ENCODE measurements around the gene HOOK2. TPM values are rescaled to one million over a fixed set of nuclear protein-coding genes. Genes with fewer than 3 reads are reported as not detected.
A peak's percentile ranks its signal among the peaks of the same experiment; 100 is the strongest.

The HOOK2 gene
- total and polyA plus RNA-seq, 2 of the 13 experiments (the other 11 are each of a cell fraction or from before 2014, with no cell fraction given), result 9.2 to 12.9 TPM

DNA sequence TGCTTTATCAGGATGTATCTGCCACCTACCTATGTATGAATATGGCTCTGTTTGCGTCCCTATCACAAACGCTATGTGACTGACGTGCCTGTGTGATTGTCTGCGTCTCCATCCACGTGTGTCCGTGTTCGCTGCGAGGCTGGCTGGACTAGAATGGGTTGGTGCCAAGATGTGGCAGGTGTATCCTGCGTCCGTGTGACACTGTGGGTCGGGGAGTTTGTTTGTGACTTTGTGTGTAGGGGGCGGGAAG lies 6.7 kb upstream of the HOOK2 start:
- no peaks in the 10 kb centered on the region for H4K20me1 ChIP-seq (ENCODE audit: insufficient read depth, low read length)
- no CpG with 5 or more reads among the region's 12 CpGs for WGBS (ENCODE audit: low lambda C conversion rate)
- no peaks in the 10 kb centered on the region for H3K36me3 ChIP-seq (replicated peaks in 1 of 2; ENCODE audit: control insufficient read depth in 1 of 2, insufficient read depth in 2 of 2, low read length in 2 of 2)
- no peaks in the 10 kb centered on the region for H3K9me3 ChIP-seq (ENCODE audit: low read length)
- BruUV-seq (replicated peaks), result no TSS peak
- TF ChIP-seq ZBTB8A (CRISPR knock-in tag; IDR thresholded peaks at IDR 0.05; ENCODE audit: borderline replicate concordance, low read depth) (no peak), ZNF501 (CRISPR knock-in tag; IDR thresholded peaks at IDR 0.05) (peak; percentile 41; the same call in 1 of the 2 replicates), ZMYM2 (CRISPR knock-in tag; IDR thresholded peaks at IDR 0.05) (peak; percentile 47; the same call in 1 of the 2 replicates), TAF15 (IDR thresholded peaks at IDR 0.05; ENCODE audit: low read depth, low read length, poor library complexity, severe bottlenecking) (no peak), REPIN1 (CRISPR knock-in tag; IDR thresholded peaks at IDR 0.05; ENCODE audit: borderline replicate concordance, low read depth) (no peak), GATAD2A (CRISPR knock-in tag; IDR thresholded peaks at IDR 0.05) (peak; percentile 40; the same call in 1 of the 2 replicates)
- H3K4me1 ChIP-seq (ENCODE audit: insufficient read depth, low read length), result peaks cover 81% of the 10 kb centered on the region
- DNase-seq (ENCODE audit: low spot score) (no peak), ATAC-seq (no peak), FAIRE-seq (no peak)
- no peaks in the 10 kb centered on the region for H3K79me2 ChIP-seq (ENCODE audit: insufficient read depth, low read length)
- intact Hi-C loops (cut with micrococcal nuclease; ENCODE audit: unreplicated experiment) (no loop called here), in situ Hi-C loops (cut with HindIII; ENCODE audit: extremely low pct_ligation_motif_present, low pct_unique_long_range_greater_than_20kb) (no loop called here)
- H3K4me2 ChIP-seq (ENCODE audit: low read depth, low read length), result peak overlapping the region; percentile 92
- H3K27ac ChIP-seq (ENCODE audit: extremely low read length, insufficient read depth, low read length), result no peak overlapping the region
- H3K27me3 ChIP-seq (ENCODE audit: control insufficient read depth in 1 of 2, insufficient read depth in 2 of 2, low read length in 2 of 2), result no peaks in the 10 kb centered on the region; a peak in 3 of 5 replicates
- ChIA-PET POLR2A (interaction anchor here (1.0 to 3.9 kb wide), 3 partner anchors 10 to 18 kb away, joined by 3 to 38 read pairs (median 3); partner anchors contain the start of gene JUNB), CTCF (ENCODE audit: low intra/inter-chr PET ratio, low total read pairs) (no interaction called here)
- H3K4me3 ChIP-seq (replicated peaks in 1 of 3; ENCODE audit: insufficient read depth in 1 of 3, low read depth in 2 of 3, low read length in 3 of 3), result peak overlapping the region; percentile 25 to 73 (median 65); a peak in 5 of 6 replicates
- no peak overlapping the region for H3K9ac ChIP-seq (ENCODE audit: insufficient read depth, low read depth, low read length)
- H2AFZ ChIP-seq (ENCODE audit: low read length), result no peak overlapping the region

DNA sequence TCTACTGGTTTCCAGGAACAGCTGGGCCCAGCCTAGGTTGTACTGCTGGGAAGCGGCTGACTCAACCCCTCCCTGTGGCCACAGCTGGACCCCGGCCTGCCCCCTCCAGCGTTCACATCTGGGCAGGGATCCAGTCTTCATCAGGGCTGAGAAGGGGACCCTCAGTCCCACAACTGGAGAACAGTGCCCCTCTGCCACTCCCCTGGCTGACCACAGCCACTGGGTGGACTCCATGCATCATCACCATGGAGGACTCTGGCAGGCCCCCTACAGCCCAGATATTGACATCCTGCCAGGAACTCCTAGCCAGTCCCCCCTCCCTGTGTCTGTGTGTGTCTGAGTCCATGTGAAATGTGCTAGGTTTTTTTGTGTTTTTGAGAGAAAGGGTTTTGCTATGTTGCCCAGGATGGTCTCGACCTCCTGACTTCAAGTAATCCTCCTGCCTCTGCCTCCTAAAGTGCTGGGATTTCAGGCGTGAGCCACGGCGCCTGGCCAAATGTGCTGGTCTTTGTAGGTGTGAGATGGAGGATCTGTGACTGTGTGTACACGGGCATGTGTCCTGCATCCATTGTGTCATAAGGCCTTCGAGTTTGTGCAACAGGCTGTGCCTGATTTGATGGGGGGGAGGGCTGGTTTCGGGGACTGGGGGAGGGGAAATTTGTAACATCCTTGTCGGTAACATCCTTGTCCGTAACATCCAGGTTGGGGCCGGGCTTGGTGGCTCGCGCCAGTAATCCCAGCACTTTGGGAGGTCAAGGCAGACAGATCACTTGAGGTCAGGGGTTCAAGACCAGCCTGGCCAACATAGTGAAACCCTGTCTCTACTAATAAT lies 4.0 kb upstream of the HOOK2 start:
- ChIA-PET POLR2A (interaction anchor here (0.6 to 6.4 kb wide), 9 partner anchors 10 to 57 kb away, joined by 3 to 124 read pairs (median 5); partner anchors contain the start of genes JUNB, PRDX2 and THSD8), CTCF (ENCODE audit: low intra/inter-chr PET ratio, low total read pairs) (interaction anchor here (3.9 kb wide), 1 partner anchor 16 kb away, joined by 54 read pairs; no protein-coding TSS in a partner anchor)
- Histone ChIP-seq H3K27me3 (ENCODE audit: control insufficient read depth in 1 of 2, insufficient read depth in 2 of 2, low read length in 2 of 2) (no peaks in the 10 kb centered on the region; a peak in 1 of 5 replicates), H4K20me1 (ENCODE audit: insufficient read depth, low read length) (no peaks in the 10 kb centered on the region), H3K9me3 (ENCODE audit: low read length) (no peaks in the 10 kb centered on the region), H3K9ac (ENCODE audit: insufficient read depth, low read depth, low read length) (peak overlapping the region; percentile 53), H3K27ac (ENCODE audit: extremely low read length, insufficient read depth, low read length) (no peak overlapping the region), H3K36me3 (replicated peaks in 1 of 2; ENCODE audit: control insufficient read depth in 1 of 2, insufficient read depth in 2 of 2, low read length in 2 of 2) (no peaks in the 10 kb centered on the region), H3K4me1 (ENCODE audit: insufficient read depth, low read length) (peaks cover 61% of the 10 kb centered on the region), H3K4me2 (ENCODE audit: low read depth, low read length) (peak overlapping the region; percentile 91), H2AFZ (ENCODE audit: low read length) (peak overlapping the region; percentile 48), H3K79me2 (ENCODE audit: insufficient read depth, low read length) (no peaks in the 10 kb centered on the region), H3K4me3 (replicated peaks in 1 of 3; ENCODE audit: insufficient read depth in 1 of 3, low read depth in 2 of 3, low read length in 3 of 3) (peak overlapping the region; percentile 76 to 80 (median 79))
- WGBS (ENCODE audit: low lambda C conversion rate), result 13% methylated on average over 3 of the region's 15 CpGs
- no TSS peak for BruUV-seq (replicated peaks)
- FAIRE-seq (peak; percentile 83), ATAC-seq (peak; percentile 56), DNase-seq (ENCODE audit: low spot score) (peak; percentile 61)
- intact Hi-C loops (cut with micrococcal nuclease; ENCODE audit: unreplicated experiment) (no loop called here), in situ Hi-C loops (cut with HindIII; ENCODE audit: extremely low pct_ligation_motif_present, low pct_unique_long_range_greater_than_20kb) (no loop called here)
- TF ChIP-seq ZNF598 (CRISPR knock-in tag; IDR thresholded peaks at IDR 0.05; ENCODE audit: borderline replicate concordance) (0 out of 2 replicates have a peak, but pooled peaks have one; percentile 28), KDM5B (CRISPR knock-in tag; IDR thresholded peaks at IDR 0.05; ENCODE audit: borderline replicate concordance) (no peak), ZNF34 (CRISPR knock-in tag; IDR thresholded peaks at IDR 0.05; ENCODE audit: borderline replicate concordance) (no peak), RFX1 (IDR thresholded peaks at IDR 0.05) (no peak), RFXANK (CRISPR knock-in tag; IDR thresholded peaks at IDR 0.05) (no peak), FOXP1 (IDR thresholded peaks at IDR 0.05) (no peak), FOXP1 (CRISPR knock-in tag; IDR thresholded peaks at IDR 0.05) (no peak)
- TF ChIP-seq, protein P1, sequence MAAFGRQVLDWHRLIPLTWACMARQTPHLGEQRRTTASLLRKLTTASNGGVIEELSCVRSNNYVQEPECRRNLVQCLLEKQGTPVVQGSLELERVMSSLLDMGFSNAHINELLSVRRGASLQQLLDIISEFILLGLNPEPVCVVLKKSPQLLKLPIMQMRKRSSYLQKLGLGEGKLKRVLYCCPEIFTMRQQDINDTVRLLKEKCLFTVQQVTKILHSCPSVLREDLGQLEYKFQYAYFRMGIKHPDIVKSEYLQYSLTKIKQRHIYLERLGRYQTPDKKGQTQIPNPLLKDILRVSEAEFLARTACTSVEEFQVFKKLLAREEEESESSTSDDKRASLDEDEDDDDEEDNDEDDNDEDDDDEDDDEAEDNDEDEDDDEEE (CRISPR knock-in tag; IDR thresholded peaks at IDR 0.05), result no peak
- TF ChIP-seq, protein P2, sequence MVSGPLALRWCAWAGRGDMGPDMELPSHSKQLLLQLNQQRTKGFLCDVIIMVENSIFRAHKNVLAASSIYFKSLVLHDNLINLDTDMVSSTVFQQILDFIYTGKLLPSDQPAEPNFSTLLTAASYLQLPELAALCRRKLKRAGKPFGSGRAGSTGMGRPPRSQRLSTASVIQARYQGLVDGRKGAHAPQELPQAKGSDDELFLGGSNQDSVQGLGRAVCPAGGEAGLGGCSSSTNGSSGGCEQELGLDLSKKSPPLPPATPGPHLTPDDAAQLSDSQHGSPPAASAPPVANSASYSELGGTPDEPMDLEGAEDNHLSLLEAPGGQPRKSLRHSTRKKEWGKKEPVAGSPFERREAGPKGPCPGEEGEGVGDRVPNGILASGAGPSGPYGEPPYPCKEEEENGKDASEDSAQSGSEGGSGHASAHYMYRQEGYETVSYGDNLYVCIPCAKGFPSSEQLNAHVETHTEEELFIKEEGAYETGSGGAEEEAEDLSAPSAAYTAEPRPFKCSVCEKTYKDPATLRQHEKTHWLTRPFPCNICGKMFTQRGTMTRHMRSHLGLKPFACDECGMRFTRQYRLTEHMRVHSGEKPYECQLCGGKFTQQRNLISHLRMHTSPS (CRISPR knock-in tag; IDR thresholded peaks at IDR 0.05; ENCODE audit: low read depth), result no peak
- TF ChIP-seq, protein P3, sequence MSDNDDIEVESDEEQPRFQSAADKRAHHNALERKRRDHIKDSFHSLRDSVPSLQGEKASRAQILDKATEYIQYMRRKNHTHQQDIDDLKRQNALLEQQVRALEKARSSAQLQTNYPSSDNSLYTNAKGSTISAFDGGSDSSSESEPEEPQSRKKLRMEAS (IDR thresholded peaks at IDR 0.05), result 0 out of 2 replicates have a peak, but pooled peaks have one; percentile 15

All from HepG2 (cell line).